CD4-positive, alpha-beta memory T cell (primary cell): ENCODE measurements around the gene DAGLA. TPM values are rescaled to one million over a fixed set of nuclear protein-coding genes. Genes with fewer than 3 reads are reported as not detected.

Experiments used
- CTCF ChIA-PET: fragments of 350-600 bp; sonication (Branson Sonifier 250); formaldehyde crosslinking; loops from one replicate; lab custom pipeline; 2021; ENCODE audit warnings: inconsistent platforms; ENCODE audit not compliant: partially characterized antibody; lab: Charles Lee
- POLR2A ChIA-PET: fragments of 350-600 bp; sonication (Branson Sonifier 250); formaldehyde crosslinking; loops from one replicate; lab custom pipeline; 2021; ENCODE audit not compliant: partially characterized antibody; lab: Charles Lee
- DNase-seq, 5 donors: peaks; one replicate each; pipeline versions ENCODE4 v3.0.0 to v3.0.0-alpha.2; 2020 to 2022; ENCODE audit warnings: mixed read lengths in 1 of 5
- H3K27ac ChIP-seq: one replicate; pipeline ENCODE4 v1.7.0; 2013; ENCODE audit warnings: low read depth, low read length
- H3K27me3 ChIP-seq: 2 replicates; pipeline ENCODE4 v1.7.0; 2013; ENCODE audit warnings: mild to moderate bottlenecking, low read length, moderate library complexity; ENCODE audit not compliant: insufficient read depth
- H3K36me3 ChIP-seq: 2 replicates; pipeline ENCODE4 v1.7.0; 2013; ENCODE audit warnings: mild to moderate bottlenecking, low read length, moderate library complexity; ENCODE audit not compliant: insufficient read depth
- H3K4me1 ChIP-seq: 2 replicates; pipeline ENCODE4 v1.7.0; 2013; ENCODE audit warnings: mild to moderate bottlenecking, low read length, moderate library complexity; ENCODE audit not compliant: insufficient read depth
- H3K4me3 ChIP-seq, 2 donors: one replicate each; pipeline ENCODE4 v1.7.0; 2013; ENCODE audit warnings: low read length in 2 of 2, mild to moderate bottlenecking in 1 of 2
- H3K9me3 ChIP-seq, 2 donors: one replicate each; pipeline ENCODE4 v1.7.0; 2013; ENCODE audit warnings: low read length in 2 of 2, control low read depth in 1 of 2; ENCODE audit not compliant: control insufficient read depth in 1 of 2
- H3K27ac Mint-ChIP-seq, 7 donors: one replicate each; pipeline ENCODE4 v1.8.0; 2020 to 2021; ENCODE audit warnings: mixed read lengths in 7 of 7, mild to moderate bottlenecking in 6 of 7, inconsistent platforms in 3 of 7, moderate library complexity in 3 of 7
- H3K27me3 Mint-ChIP-seq, 2 donors: one replicate each; pipeline ENCODE4 v1.8.0; 2020 to 2021; ENCODE audit warnings: mixed read lengths in 2 of 2
- H3K36me3 Mint-ChIP-seq, 2 donors: one replicate each; pipeline ENCODE4 v1.8.0; 2020 to 2021; ENCODE audit warnings: mixed read lengths in 2 of 2, inconsistent platforms in 1 of 2, mild to moderate bottlenecking in 1 of 2
- H3K4me1 Mint-ChIP-seq, 4 donors: one replicate each; pipeline ENCODE4 v1.8.0; 2020 to 2021; ENCODE audit warnings: mixed read lengths in 4 of 4, mild to moderate bottlenecking in 1 of 4
- H3K4me3 Mint-ChIP-seq, 8 donors: one replicate each; pipeline ENCODE4 v1.8.0; 2020 to 2021; ENCODE audit warnings: mixed read lengths in 8 of 8, mild to moderate bottlenecking in 7 of 8, moderate library complexity in 6 of 8, inconsistent platforms in 3 of 8
- H3K9me3 Mint-ChIP-seq, 8 donors: one replicate each; pipeline ENCODE4 v1.8.0; 2020 to 2021; ENCODE audit warnings: mixed read lengths in 8 of 8, mild to moderate bottlenecking in 5 of 8, inconsistent platforms in 3 of 8, moderate library complexity in 1 of 8
- intact Hi-C: fragments of 100-400 bp; cut with micrococcal nuclease; formaldehyde crosslinking; loops from one replicate; pipeline ENCODE4 v1.15.1; 2023
- polyA plus RNA-seq, 2 donors: library from polyadenylated mRNA; unstranded; fragments of 300-500 nt; fragmentation: Illumina TruSeq; gene quantifications; one replicate each; pipeline ENCODE4 v1.2.3, GENCODE V29; 2021
- total RNA-seq, 2 experiments: library from RNA; stranded (reverse); gene quantifications; one replicate each; pipeline ENCODE4 v1.2.3, GENCODE V29; 2021

The DAGLA gene
- total and polyA plus RNA-seq, 4 experiments from 2014 or later: 0.30 to 0.52 (median 0.44) TPM; not detected in 1

DNA sequence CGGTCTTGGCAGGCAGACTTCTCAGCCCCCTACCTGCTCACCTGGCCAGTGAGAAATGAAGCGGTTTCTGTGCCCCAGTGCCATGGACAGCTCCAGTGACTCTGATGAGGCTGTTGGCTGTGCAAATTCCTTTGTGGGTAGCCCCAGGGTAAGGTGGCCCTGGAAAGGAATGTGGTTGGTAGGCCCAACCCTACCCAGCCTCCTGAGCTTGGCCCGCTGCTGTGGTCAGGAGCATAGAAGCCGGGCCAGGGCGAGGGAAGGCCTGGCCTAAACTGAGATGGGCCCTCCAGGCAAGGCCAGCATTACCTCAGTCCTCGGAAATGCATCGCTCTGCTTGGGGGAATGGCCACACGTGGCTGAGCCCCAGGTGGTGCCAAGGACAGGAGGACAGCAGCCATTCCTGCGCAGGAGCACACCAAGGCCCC, 16.9 kb downstream of the DAGLA start:
- CTCF ChIA-PET: interaction anchor here (2.5 to 3.2 kb wide), 2 partner anchors 13 to 36 kb away, joined by 9 to 19 read pairs; no protein-coding TSS in a partner anchor
- no peaks in the 10 kb centered on the region for H3K27me3 ChIP-seq

GRCh38 chr11:61697764-61698163, 17.6 kb downstream of the DAGLA start:
- H3K27me3 Mint-ChIP-seq: no peaks in the 10 kb centered on the region
- H3K4me3 Mint-ChIP-seq: peak overlapping the region in 5 of 8 donors; percentile 12 to 57 (median 48)
- peaks cover 34% of the 10 kb centered on the region for H3K4me1 ChIP-seq
- peaks cover 12 to 32% (median 24%) of the 10 kb centered on the region in 4 donors for H3K4me1 Mint-ChIP-seq
- no peak for DNase-seq
- no peaks in the 10 kb centered on the region for H3K9me3 ChIP-seq
- no peaks in the 10 kb centered on the region for H3K27me3 ChIP-seq
- CTCF ChIA-PET: interaction anchor here (1.5 to 3.2 kb wide), 3 partner anchors 14 to 35 kb away, joined by 5 to 19 read pairs (median 9); no protein-coding TSS in a partner anchor
- H3K4me3 ChIP-seq: no peak overlapping the region
- POLR2A ChIA-PET: interaction anchor here (1.9 kb wide), 1 partner anchor 14 kb away, joined by 5 read pairs; no protein-coding TSS in a partner anchor
- no peaks in the 10 kb centered on the region for H3K36me3 Mint-ChIP-seq
- peak overlapping the region in 6 of 7 donors; percentile 60 to 83 (median 79) for H3K27ac Mint-ChIP-seq
- intact Hi-C loops: loop anchor here (5.0 kb wide), 1 partner anchor 35 kb away; no protein-coding TSS in a partner anchor
- no peaks in the 10 kb centered on the region for H3K36me3 ChIP-seq
- peaks cover 0 to 2% (median 0%) of the 10 kb centered on the region in 8 donors for H3K9me3 Mint-ChIP-seq
- no peak overlapping the region for H3K27ac ChIP-seq

More for the DNA sequence above, 16.9 kb downstream of the DAGLA start:
- Mint-ChIP-seq H3K27ac (peak overlapping the region; percentile 70 to 96 (median 90)), H3K4me1 (peaks cover 12 to 31% (median 22%) of the 10 kb centered on the region in 4 donors), H3K36me3 (no peaks in the 10 kb centered on the region), H3K9me3 (peaks cover 0 to 2% (median 0%) of the 10 kb centered on the region in 8 donors), H3K27me3 (no peaks in the 10 kb centered on the region), H3K4me3 (peak overlapping the region in 2 of 8 donors; percentile 21 to 43)
- intact Hi-C loops: loop anchor here (5.0 kb wide), 1 partner anchor 35 kb away; no protein-coding TSS in a partner anchor
- Histone ChIP-seq H3K4me3 (no peak overlapping the region), H3K36me3 (no peaks in the 10 kb centered on the region), H3K27ac (peak overlapping the region; percentile 55), H3K9me3 (no peaks in the 10 kb centered on the region), H3K4me1 (peaks cover 34% of the 10 kb centered on the region)
- no peak for DNase-seq
- POLR2A ChIA-PET: interaction anchor here (1.9 kb wide), 1 partner anchor 14 kb away, joined by 5 read pairs; no protein-coding TSS in a partner anchor

- no peak for DNase-seq
- Mint-ChIP-seq H3K27ac (peak overlapping the region in 6 of 7 donors; percentile 70 to 88 (median 81)), H3K27me3 (no peaks in the 10 kb centered on the region), H3K4me3 (peak overlapping the region in 6 of 8 donors; percentile 21 to 57 (median 44)), H3K4me1 (peaks cover 12 to 33% (median 24%) of the 10 kb centered on the region in 4 donors), H3K36me3 (no peaks in the 10 kb centered on the region), H3K9me3 (peaks cover 0 to 2% (median 0%) of the 10 kb centered on the region in 8 donors)
- intact Hi-C loops: loop anchor here (5.0 kb wide), 1 partner anchor 34 kb away; no protein-coding TSS in a partner anchor
- Histone ChIP-seq H3K27me3 (no peaks in the 10 kb centered on the region), H3K4me1 (peaks cover 34% of the 10 kb centered on the region), H3K27ac (no peak overlapping the region), H3K9me3 (no peaks in the 10 kb centered on the region), H3K4me3 (no peak overlapping the region), H3K36me3 (no peaks in the 10 kb centered on the region)
- ChIA-PET CTCF (interaction anchor here (1.5 to 3.2 kb wide), 3 partner anchors 15 to 35 kb away, joined by 5 to 19 read pairs (median 9); no protein-coding TSS in a partner anchor), POLR2A (no interaction called here)
Observed at GRCh38 chr11:61698173-61698948, 18.2 kb downstream of the DAGLA start.

DNA sequence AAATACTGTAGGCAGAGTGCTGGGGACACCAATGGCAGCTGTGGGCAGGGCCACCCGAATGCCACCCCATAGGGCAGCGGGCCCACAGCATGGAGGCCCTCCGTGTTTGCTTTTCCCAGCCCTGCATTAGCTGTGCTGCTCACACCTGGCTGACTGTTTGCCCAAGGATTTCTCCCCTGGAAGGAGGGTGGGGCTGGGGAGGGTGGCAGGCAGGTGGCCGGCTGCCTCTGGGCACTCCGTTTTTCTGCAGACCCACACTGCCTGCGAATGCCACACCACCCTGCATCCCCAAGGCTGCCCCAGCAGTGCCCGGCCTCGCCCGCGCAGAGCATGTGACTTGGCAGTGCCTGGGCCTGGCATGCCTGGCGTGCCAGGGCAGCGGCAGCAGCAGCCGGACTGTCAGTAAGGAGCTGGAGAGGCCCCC, 19.6 kb downstream of the DAGLA start:
- no peaks in the 10 kb centered on the region for H3K36me3 Mint-ChIP-seq
- intact Hi-C loops: loop anchor here (5.0 kb wide), 1 partner anchor 33 kb away; no protein-coding TSS in a partner anchor
- Histone ChIP-seq H3K27me3 (no peaks in the 10 kb centered on the region), H3K4me1 (peaks cover 34% of the 10 kb centered on the region), H3K9me3 (no peaks in the 10 kb centered on the region), H3K27ac (no peak overlapping the region), H3K36me3 (no peaks in the 10 kb centered on the region), H3K4me3 (no peak overlapping the region)
- DNase-seq: no peak
- no peak overlapping the region for H3K4me3 Mint-ChIP-seq
- ChIA-PET CTCF (interaction anchor here (3.2 kb wide), 1 partner anchor 33 kb away, joined by 19 read pairs; no protein-coding TSS in a partner anchor), POLR2A (no interaction called here)
- H3K9me3 Mint-ChIP-seq: peaks cover 0 to 2% (median 0%) of the 10 kb centered on the region in 8 donors
- H3K27ac Mint-ChIP-seq: peak overlapping the region in 1 of 7 donors; percentile 59
- no peaks in the 10 kb centered on the region for H3K27me3 Mint-ChIP-seq
- peaks cover 12 to 33% (median 24%) of the 10 kb centered on the region in 4 donors for H3K4me1 Mint-ChIP-seq

GRCh38 chr11:61700212-61700611, 20.0 kb downstream of the DAGLA start:
- POLR2A ChIA-PET: no interaction called here
- H3K9me3 ChIP-seq: no peaks in the 10 kb centered on the region
- no peak overlapping the region for H3K27ac ChIP-seq
- peaks cover 0 to 2% (median 0%) of the 10 kb centered on the region in 8 donors for H3K9me3 Mint-ChIP-seq
- CTCF ChIA-PET: no interaction called here
- no peak overlapping the region for H3K4me3 Mint-ChIP-seq
- no peak overlapping the region for H3K27ac Mint-ChIP-seq
- peaks cover 30% of the 10 kb centered on the region for H3K4me1 ChIP-seq
- no peaks in the 10 kb centered on the region for H3K36me3 Mint-ChIP-seq
- intact Hi-C loops: no loop called here
- H3K27me3 Mint-ChIP-seq: no peaks in the 10 kb centered on the region
- no peaks in the 10 kb centered on the region for H3K36me3 ChIP-seq
- H3K4me1 Mint-ChIP-seq: peaks cover 12 to 32% (median 24%) of the 10 kb centered on the region in 4 donors
- no peak for DNase-seq
- no peak overlapping the region for H3K4me3 ChIP-seq
- H3K27me3 ChIP-seq: no peaks in the 10 kb centered on the region

DNA sequence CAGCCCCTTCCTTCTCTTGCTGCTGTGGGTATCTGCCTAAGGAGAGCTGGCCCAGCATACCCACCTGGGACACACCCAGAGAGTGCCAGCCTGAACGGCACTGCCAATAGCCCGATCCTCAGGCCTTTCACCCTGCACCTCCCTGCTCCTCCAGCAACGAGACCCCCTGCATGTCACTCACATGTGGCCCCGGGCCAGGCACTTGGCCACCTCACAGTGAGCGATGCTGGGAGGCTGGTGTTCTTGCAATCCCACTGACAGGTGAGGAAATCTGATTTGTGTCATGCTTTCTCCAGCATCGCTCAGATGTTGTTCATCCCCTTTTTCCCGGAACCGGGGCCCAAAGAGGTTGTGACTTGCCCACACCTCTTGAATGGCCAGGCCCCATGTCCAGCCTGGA, 20.5 kb downstream of the DAGLA start:
- no peak overlapping the region for H3K27ac ChIP-seq
- intact Hi-C loops: no loop called here
- H3K27me3 Mint-ChIP-seq: no peaks in the 10 kb centered on the region
- H3K27ac Mint-ChIP-seq: no peak overlapping the region
- H3K36me3 Mint-ChIP-seq: no peaks in the 10 kb centered on the region
- CTCF ChIA-PET: no interaction called here
- POLR2A ChIA-PET: no interaction called here
- no peak for DNase-seq
- no peak overlapping the region for H3K4me3 Mint-ChIP-seq
- H3K9me3 ChIP-seq: no peaks in the 10 kb centered on the region
- no peaks in the 10 kb centered on the region for H3K27me3 ChIP-seq
- no peak overlapping the region for H3K4me3 ChIP-seq
- H3K4me1 Mint-ChIP-seq: peaks cover 10 to 27% (median 21%) of the 10 kb centered on the region in 4 donors
- H3K4me1 ChIP-seq: peaks cover 25% of the 10 kb centered on the region
- no peaks in the 10 kb centered on the region for H3K36me3 ChIP-seq
- H3K9me3 Mint-ChIP-seq: peaks cover 0 to 2% (median 0%) of the 10 kb centered on the region in 8 donors
